Measurements from ENCODE around the gene MTCP1. TPM values are rescaled to one million over a fixed set of nuclear protein-coding genes. Genes with fewer than 3 reads are reported as not detected.
A peak's percentile ranks its signal among the peaks of the same experiment; 100 is the strongest.

MTCP1 gene
- total and polyA plus RNA-seq, 2 donors (not counting 3 experiments of a cell fraction or from before 2014, with no cell fraction given): 1.8 to 15.8 TPM

- H3K9me3 ChIP-seq (replicated peaks; ENCODE audit: control insufficient read depth, insufficient read depth, low read length): no peaks in the 10 kb centered on the region
- H3K9me1 ChIP-seq (replicated peaks; ENCODE audit: control insufficient read depth, extremely low read depth, insufficient read depth, low read length): no peaks in the 10 kb centered on the region
- peak overlapping the region; percentile 66 for H3K27ac ChIP-seq (ENCODE audit: insufficient read depth, low read depth, low read length)
- DNase-seq (ENCODE audit: low read depth, low spot score): peak; percentile 28
- peak overlapping the region; percentile 92 for H3K4me2 ChIP-seq (ENCODE audit: insufficient read depth, low read length)
- H3K4me1 ChIP-seq (ENCODE audit: control insufficient read depth, extremely low read depth, insufficient read depth, low read length): peaks cover 20% of the 10 kb centered on the region
- H3K9ac ChIP-seq (replicated peaks; ENCODE audit: extremely low read depth, insufficient read depth, low read length): peak overlapping the region; percentile 92
- H3K36me3 ChIP-seq (ENCODE audit: control insufficient read depth in 2 of 2, extremely low read depth in 1 of 2, insufficient read depth in 2 of 2, low read length in 2 of 2): no peaks in the 10 kb centered on the region
- peak overlapping the region; percentile 48 for H2AFZ ChIP-seq (ENCODE audit: low read depth, low read length)
- POLR2A ChIA-PET: no interaction called here
- CTCF ChIA-PET: interaction anchor here (0.9 kb wide), 1 partner anchor 16 kb away, joined by 3 read pairs; no protein-coding TSS in a partner anchor
- H3K79me2 ChIP-seq (ENCODE audit: control insufficient read depth, insufficient read depth, low read length): peaks cover 45% of the 10 kb centered on the region
- H4K20me1 ChIP-seq (replicated peaks; ENCODE audit: control insufficient read depth, extremely low read depth, insufficient read depth, low read length): no peaks in the 10 kb centered on the region
- intact Hi-C loops (cut with micrococcal nuclease) (no loop called here), dilution Hi-C loops (cut with MboI; ENCODE audit: extremely low pct_ligation_motif_present, low sequenced_read_pairs) (no loop called here)
- no peak for FAIRE-seq
- H3K4me3 ChIP-seq (replicated peaks in 1 of 3; ENCODE audit: insufficient read depth in 1 of 3, low read depth in 1 of 3, low read length in 3 of 3): peak overlapping the region; percentile 63 to 92 (median 65)
- TSS peak; percentile 60 for BruUV-seq (replicated peaks)
- no peaks in the 10 kb centered on the region for H3K27me3 ChIP-seq (ENCODE audit: control insufficient read depth in 2 of 2, insufficient read depth in 2 of 2, low read length in 2 of 2)
- no peak for TF ChIP-seq POLR2A (IDR thresholded peaks at IDR 0.05; ENCODE audit: low read depth, low read length)
- TF ChIP-seq MYC (IDR thresholded peaks at IDR 0.05; ENCODE audit: low read depth, low read length): no peak
- TF ChIP-seq, protein P1, sequence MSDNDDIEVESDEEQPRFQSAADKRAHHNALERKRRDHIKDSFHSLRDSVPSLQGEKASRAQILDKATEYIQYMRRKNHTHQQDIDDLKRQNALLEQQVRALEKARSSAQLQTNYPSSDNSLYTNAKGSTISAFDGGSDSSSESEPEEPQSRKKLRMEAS (IDR thresholded peaks at IDR 0.05; ENCODE audit: insufficient read depth, insufficient read length): no peak
- TF ChIP-seq JUN (IDR thresholded peaks at IDR 0.05; ENCODE audit: borderline replicate concordance, insufficient read depth, insufficient read length, low read depth): no peak
- no peak for TF ChIP-seq POLR2AphosphoS5 (IDR thresholded peaks at IDR 0.05; ENCODE audit: insufficient read depth, low read depth, low read length)
- TF ChIP-seq GATA2 (IDR thresholded peaks at IDR 0.05; ENCODE audit: insufficient read depth, insufficient read length, low read depth, low read length): no peak
- TF ChIP-seq EZH2 (IDR thresholded peaks at IDR 0.05; ENCODE audit: borderline replicate concordance, low read depth, low read length, severe bottlenecking): no peak
- no peak for TF ChIP-seq FOS (IDR thresholded peaks at IDR 0.05; ENCODE audit: borderline replicate concordance, insufficient read depth, low read length)
- TF ChIP-seq, protein P2, sequence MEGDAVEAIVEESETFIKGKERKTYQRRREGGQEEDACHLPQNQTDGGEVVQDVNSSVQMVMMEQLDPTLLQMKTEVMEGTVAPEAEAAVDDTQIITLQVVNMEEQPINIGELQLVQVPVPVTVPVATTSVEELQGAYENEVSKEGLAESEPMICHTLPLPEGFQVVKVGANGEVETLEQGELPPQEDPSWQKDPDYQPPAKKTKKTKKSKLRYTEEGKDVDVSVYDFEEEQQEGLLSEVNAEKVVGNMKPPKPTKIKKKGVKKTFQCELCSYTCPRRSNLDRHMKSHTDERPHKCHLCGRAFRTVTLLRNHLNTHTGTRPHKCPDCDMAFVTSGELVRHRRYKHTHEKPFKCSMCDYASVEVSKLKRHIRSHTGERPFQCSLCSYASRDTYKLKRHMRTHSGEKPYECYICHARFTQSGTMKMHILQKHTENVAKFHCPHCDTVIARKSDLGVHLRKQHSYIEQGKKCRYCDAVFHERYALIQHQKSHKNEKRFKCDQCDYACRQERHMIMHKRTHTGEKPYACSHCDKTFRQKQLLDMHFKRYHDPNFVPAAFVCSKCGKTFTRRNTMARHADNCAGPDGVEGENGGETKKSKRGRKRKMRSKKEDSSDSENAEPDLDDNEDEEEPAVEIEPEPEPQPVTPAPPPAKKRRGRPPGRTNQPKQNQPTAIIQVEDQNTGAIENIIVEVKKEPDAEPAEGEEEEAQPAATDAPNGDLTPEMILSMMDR (IDR thresholded peaks at IDR 0.05; ENCODE audit: extremely low read depth in 1 of 2, insufficient read depth in 1 of 2, low read depth in 1 of 2, low read length in 2 of 2): no peak
These were observed 317 bp downstream of the MTCP1 start for GRCh38 chrX:155070663-155070974.

Measured in endothelial cell of umbilical vein (primary cell).